Activated T-helper 1 cell treated with anti-CD3 and anti-CD28 coated beads, Interleukin-12 subunit alpha, Interleukin-12 subunit beta, Interleukin-2, Interleukin-4 antibody, amounts not matched to agents 30 ng/mL and 10 ng/mL and 1 ng/mL, durations not matched to agents 14 hours and 24 hours and 36 hours (primary cell): ENCODE data around the gene ACADSB. TPM values are rescaled to one million over a fixed set of nuclear protein-coding genes. Genes with fewer than 3 reads are reported as not detected.

Source experiments
- DNase-seq: peaks from one replicate; pipeline ENCODE4 v3.0.0; 2021; ENCODE audit warnings: low spot score
- H3K27ac Mint-ChIP-seq: one replicate; pipeline ENCODE4 v1.8.0; 2021; ENCODE audit warnings: mild to moderate bottlenecking, mixed read lengths
- H3K27me3 Mint-ChIP-seq: one replicate; pipeline ENCODE4 v1.8.0; 2022; ENCODE audit warnings: mild to moderate bottlenecking, moderate library complexity, mixed read lengths; ENCODE audit not compliant: insufficient read depth
- H3K36me3 Mint-ChIP-seq: one replicate; pipeline ENCODE4 v1.8.0; 2021; ENCODE audit warnings: low read depth, mixed read lengths
- H3K4me1 Mint-ChIP-seq: one replicate; pipeline ENCODE4 v1.8.0; 2021; ENCODE audit warnings: low read depth, mixed read lengths
- H3K4me3 Mint-ChIP-seq: one replicate; pipeline ENCODE4 v1.8.0; 2021; ENCODE audit warnings: mild to moderate bottlenecking, moderate library complexity, mixed read lengths
- H3K9me3 Mint-ChIP-seq: one replicate; pipeline ENCODE4 v1.8.0; 2021; ENCODE audit warnings: mixed read lengths
- intact Hi-C: fragments of 100-400 bp; cut with micrococcal nuclease; formaldehyde crosslinking; loops from one replicate; pipeline ENCODE4 v1.15.1; 2024
- total RNA-seq: library from RNA; stranded (reverse); gene quantifications from 2 replicates; pipeline ENCODE4 v1.2.3, GENCODE V29; 2022

Gene ACADSB
- total RNA-seq, 1 donor from 2014 or later, result 26.5 TPM

DNA sequence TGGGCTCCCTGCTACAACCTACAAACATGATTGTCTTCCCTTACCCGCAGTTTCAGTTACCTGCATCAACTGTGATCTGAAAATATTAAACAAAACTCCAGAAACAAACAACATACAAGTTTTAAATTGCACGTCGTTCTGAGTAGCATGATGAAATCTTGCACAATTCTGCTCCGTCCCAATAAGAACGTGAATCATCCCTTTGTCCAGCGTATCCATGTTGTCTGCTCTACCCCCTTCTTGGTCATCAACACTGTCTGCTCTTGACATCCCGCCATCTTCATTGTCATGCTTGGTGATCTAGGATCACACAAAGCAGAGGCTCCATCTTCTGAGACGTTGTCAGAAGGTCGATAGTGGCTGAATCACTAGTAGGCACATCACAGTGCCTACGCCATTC lies 53.9 kb downstream of the ACADSB start:
- Mint-ChIP-seq H3K36me3 (no peaks in the 10 kb centered on the region), H3K27me3 (peaks cover 10% of the 10 kb centered on the region), H3K4me3 (no peak overlapping the region), H3K9me3 (no peaks in the 10 kb centered on the region), H3K4me1 (no peaks in the 10 kb centered on the region), H3K27ac (no peak overlapping the region)
- no peak for DNase-seq
- intact Hi-C loops, result no loop called here

- intact Hi-C loops, result no loop called here
- Mint-ChIP-seq H3K4me1 (no peaks in the 10 kb centered on the region), H3K27me3 (peaks cover 19% of the 10 kb centered on the region), H3K9me3 (no peaks in the 10 kb centered on the region), H3K4me3 (no peak overlapping the region), H3K27ac (no peak overlapping the region), H3K36me3 (no peaks in the 10 kb centered on the region)
- DNase-seq, result no peak
Measured at GRCh38 chr10:123068087-123068853, 59.5 kb downstream of the ACADSB start.

DNA sequence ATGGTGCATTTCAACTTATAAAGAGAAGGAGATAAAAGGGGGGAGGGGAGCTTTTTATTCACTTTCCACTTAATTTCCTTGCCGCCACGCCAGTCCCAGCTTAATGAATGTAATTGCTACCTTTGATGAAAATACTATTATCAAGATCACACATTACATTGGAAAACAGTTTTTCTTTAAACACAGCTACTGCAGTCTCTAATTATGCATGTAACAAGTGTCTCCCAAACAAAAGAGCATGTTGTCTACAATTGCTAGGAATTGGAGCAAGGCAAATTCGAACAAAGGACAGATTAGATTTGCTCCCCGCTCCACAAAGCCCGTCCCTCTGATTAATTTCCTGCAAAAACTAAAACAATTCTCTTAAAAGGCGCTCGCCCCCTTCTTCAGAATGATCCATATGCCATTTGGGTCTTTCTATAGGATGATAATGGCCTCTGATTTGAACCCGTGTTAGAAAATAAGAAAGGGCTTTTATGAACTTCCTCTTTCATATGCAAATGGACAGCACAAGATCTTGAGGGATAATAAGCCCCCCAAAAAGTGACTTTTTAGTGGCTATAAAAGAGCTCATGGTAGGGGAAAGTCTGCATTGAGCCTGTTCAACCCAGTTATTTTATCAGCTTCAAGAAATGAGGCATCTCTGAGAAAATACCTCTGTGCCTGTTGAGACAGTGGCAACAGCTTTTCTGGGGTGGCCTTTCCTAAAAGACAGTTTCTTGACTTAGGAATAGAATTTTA lies 60.6 kb downstream of the ACADSB start:
- no peak for DNase-seq
- Mint-ChIP-seq H3K27ac (no peak overlapping the region), H3K36me3 (no peaks in the 10 kb centered on the region), H3K4me3 (no peak overlapping the region), H3K4me1 (no peaks in the 10 kb centered on the region), H3K9me3 (no peaks in the 10 kb centered on the region), H3K27me3 (peaks cover 19% of the 10 kb centered on the region)
- intact Hi-C loops, result no loop called here

GRCh38 chr10:123073187-123073586 lies 64.4 kb downstream of the ACADSB start:
- H3K4me1 Mint-ChIP-seq, result no peaks in the 10 kb centered on the region
- DNase-seq, result no peak
- H3K27me3 Mint-ChIP-seq, result peaks cover 13% of the 10 kb centered on the region
- intact Hi-C loops, result no loop called here
- no peaks in the 10 kb centered on the region for H3K36me3 Mint-ChIP-seq
- no peak overlapping the region for H3K4me3 Mint-ChIP-seq
- no peaks in the 10 kb centered on the region for H3K9me3 Mint-ChIP-seq
- no peak overlapping the region for H3K27ac Mint-ChIP-seq

DNA sequence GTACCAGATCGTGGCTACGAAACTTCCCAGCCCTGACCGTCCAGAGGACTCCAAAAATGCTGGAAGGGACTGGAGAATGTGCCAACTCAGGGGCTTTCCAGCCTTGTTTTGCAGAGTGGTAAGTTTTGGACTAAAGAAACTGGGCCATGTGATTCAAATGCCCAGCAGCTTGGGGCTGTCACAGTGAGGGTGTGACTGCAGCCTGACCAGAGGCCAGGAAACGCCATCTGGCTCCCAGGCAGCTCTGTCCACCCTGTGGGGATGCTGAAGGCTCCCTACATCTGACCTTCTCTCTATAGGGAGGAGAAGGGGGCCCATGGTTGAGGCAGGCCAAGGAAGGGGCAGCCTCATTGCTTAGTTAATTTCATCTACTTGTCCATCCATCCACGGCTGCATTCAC lies 65.4 kb downstream of the ACADSB start:
- intact Hi-C loops, result no loop called here
- no peak overlapping the region for H3K27ac Mint-ChIP-seq
- peaks cover 12% of the 10 kb centered on the region for H3K27me3 Mint-ChIP-seq
- DNase-seq, result no peak
- no peaks in the 10 kb centered on the region for H3K36me3 Mint-ChIP-seq
- no peak overlapping the region for H3K4me3 Mint-ChIP-seq
- no peaks in the 10 kb centered on the region for H3K9me3 Mint-ChIP-seq
- H3K4me1 Mint-ChIP-seq, result no peaks in the 10 kb centered on the region

DNA sequence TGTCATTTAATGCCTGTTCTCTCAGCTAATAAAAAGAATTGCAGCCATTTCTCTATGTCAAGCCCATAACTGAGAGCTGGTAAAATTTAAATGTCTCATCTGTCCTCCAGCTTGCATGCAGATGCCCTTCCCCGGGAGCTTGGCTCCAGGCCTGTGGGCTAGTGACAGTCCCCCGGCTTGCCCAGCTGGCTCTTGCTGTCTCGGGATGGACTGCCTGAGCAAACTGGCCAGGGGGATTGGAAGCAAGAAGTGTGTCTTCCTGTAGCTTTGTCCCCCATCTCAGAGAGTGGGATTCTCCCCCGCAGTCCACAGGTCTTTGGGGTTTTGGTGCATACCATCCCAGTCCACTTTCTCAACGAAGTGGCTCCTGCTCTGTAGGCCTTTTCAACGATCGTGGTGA lies 73.1 kb downstream of the ACADSB start:
- Mint-ChIP-seq H3K27me3 (no peaks in the 10 kb centered on the region), H3K4me3 (no peak overlapping the region), H3K27ac (no peak overlapping the region), H3K9me3 (peaks cover 4% of the 10 kb centered on the region), H3K4me1 (no peaks in the 10 kb centered on the region), H3K36me3 (no peaks in the 10 kb centered on the region)
- intact Hi-C loops, result no loop called here
- DNase-seq, result no peak

- H3K4me1 Mint-ChIP-seq, result no peaks in the 10 kb centered on the region
- H3K36me3 Mint-ChIP-seq, result no peaks in the 10 kb centered on the region
- H3K4me3 Mint-ChIP-seq, result no peak overlapping the region
- H3K27me3 Mint-ChIP-seq, result no peaks in the 10 kb centered on the region
- DNase-seq, result no peak
- H3K9me3 Mint-ChIP-seq, result peaks cover 4% of the 10 kb centered on the region
- no peak overlapping the region for H3K27ac Mint-ChIP-seq
- intact Hi-C loops, result no loop called here
Measured at GRCh38 chr10:123083811-123084210, 75.0 kb downstream of the ACADSB start.

DNA sequence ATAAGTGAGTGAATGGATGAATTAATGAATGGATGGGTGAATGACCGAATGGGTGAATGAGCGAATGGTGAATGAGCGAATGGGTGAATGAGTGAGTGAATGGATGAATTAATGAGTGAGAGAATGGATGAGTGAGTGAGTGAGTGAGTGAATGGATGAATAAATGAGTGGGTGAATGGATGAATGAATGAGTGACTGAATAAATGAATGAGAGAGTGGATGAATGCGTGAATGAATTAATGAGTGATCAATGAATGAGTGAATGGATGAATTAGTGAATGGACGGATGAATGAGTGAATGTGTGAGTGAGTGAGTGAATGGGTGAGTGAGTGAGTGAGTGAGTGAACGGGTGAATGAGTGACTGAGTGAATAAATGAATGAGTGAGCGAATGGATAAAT lies 77.5 kb downstream of the ACADSB start:
- H3K9me3 Mint-ChIP-seq, result peaks cover 4% of the 10 kb centered on the region
- no peaks in the 10 kb centered on the region for H3K36me3 Mint-ChIP-seq
- DNase-seq, result no peak
- no peaks in the 10 kb centered on the region for H3K4me1 Mint-ChIP-seq
- intact Hi-C loops, result no loop called here
- H3K27me3 Mint-ChIP-seq, result no peaks in the 10 kb centered on the region
- H3K4me3 Mint-ChIP-seq, result no peak overlapping the region
- H3K27ac Mint-ChIP-seq, result no peak overlapping the region

DNA sequence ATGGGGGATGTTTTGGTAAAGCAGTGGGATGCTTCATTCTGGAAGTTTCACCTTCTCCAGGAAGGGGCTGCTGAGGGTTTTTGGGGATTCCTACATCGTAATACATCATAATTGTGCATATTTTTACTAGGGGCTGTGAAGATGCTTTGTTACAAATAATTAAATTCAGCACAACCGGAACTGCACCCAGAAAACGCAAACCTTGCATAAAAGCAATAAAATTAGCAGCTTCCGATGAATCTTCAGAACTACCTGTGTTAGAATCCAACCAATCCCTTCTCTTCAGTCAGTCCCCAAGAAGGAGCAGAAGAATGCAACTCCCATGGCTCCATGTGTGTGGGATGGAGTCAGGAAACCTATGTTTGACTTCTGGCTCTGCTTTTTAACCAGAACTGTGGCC lies 78.5 kb downstream of the ACADSB start:
- Mint-ChIP-seq H3K4me3 (no peak overlapping the region), H3K27ac (no peak overlapping the region), H3K4me1 (no peaks in the 10 kb centered on the region), H3K9me3 (peaks cover 4% of the 10 kb centered on the region), H3K36me3 (no peaks in the 10 kb centered on the region), H3K27me3 (no peaks in the 10 kb centered on the region)
- intact Hi-C loops, result no loop called here
- no peak for DNase-seq

DNA sequence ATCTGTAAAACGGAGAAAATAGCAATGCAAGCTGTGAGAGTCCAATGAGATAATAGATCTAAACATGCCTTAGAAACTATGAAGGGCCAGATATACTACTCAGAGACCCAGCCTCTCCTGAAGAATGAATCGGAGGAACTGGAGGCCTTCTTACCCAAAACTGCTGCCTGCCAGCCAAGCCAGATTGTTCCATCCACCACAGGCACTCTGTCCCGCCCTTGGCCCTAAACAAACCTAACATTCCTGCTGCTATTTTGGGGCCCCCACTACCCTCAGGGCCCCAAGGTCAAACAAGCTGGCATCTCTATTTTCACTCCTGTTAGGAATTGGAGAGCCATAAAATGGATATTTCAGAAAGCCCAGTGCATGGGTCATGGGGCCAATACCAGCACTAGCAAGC lies 79.0 kb downstream of the ACADSB start:
- H3K27me3 Mint-ChIP-seq, result no peaks in the 10 kb centered on the region
- intact Hi-C loops, result no loop called here
- peaks cover 4% of the 10 kb centered on the region for H3K9me3 Mint-ChIP-seq
- no peaks in the 10 kb centered on the region for H3K4me1 Mint-ChIP-seq
- DNase-seq, result no peak
- no peak overlapping the region for H3K4me3 Mint-ChIP-seq
- no peaks in the 10 kb centered on the region for H3K36me3 Mint-ChIP-seq
- no peak overlapping the region for H3K27ac Mint-ChIP-seq

GRCh38 chr10:123092635-123093414 lies 84.0 kb downstream of the ACADSB start:
- H3K27ac Mint-ChIP-seq, result no peak overlapping the region
- no peaks in the 10 kb centered on the region for H3K27me3 Mint-ChIP-seq
- H3K9me3 Mint-ChIP-seq, result no peaks in the 10 kb centered on the region
- intact Hi-C loops, result no loop called here
- no peak for DNase-seq
- no peaks in the 10 kb centered on the region for H3K4me1 Mint-ChIP-seq
- H3K36me3 Mint-ChIP-seq, result no peaks in the 10 kb centered on the region
- no peak overlapping the region for H3K4me3 Mint-ChIP-seq

- H3K4me3 Mint-ChIP-seq, result no peak overlapping the region
- intact Hi-C loops, result no loop called here
- no peaks in the 10 kb centered on the region for H3K9me3 Mint-ChIP-seq
- no peaks in the 10 kb centered on the region for H3K36me3 Mint-ChIP-seq
- H3K4me1 Mint-ChIP-seq, result no peaks in the 10 kb centered on the region
- H3K27ac Mint-ChIP-seq, result no peak overlapping the region
- no peaks in the 10 kb centered on the region for H3K27me3 Mint-ChIP-seq
- no peak for DNase-seq
Measured at GRCh38 chr10:123093489-123093888, 84.7 kb downstream of the ACADSB start.

DNA sequence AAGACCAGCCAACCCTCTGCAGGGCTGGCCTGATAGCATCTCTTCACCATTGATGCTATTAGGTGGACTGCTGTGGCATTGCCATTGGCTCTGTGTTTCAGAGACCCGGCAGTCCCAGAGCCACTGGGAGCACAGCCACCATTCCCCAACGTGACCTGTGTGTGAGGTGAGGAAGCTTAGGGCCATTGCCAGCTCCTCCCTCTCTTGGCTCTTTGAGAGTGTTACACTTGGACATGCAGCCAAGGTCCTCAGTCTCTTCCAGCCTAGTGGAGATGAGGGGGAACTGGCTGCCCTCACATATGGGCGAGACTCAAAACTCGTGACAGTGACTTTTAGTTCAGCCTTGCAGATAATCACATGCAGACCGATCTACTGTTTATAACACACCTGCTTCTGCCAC lies 87.6 kb downstream of the ACADSB start:
- intact Hi-C loops, result no loop called here
- no peak for DNase-seq
- H3K27me3 Mint-ChIP-seq, result no peaks in the 10 kb centered on the region
- no peaks in the 10 kb centered on the region for H3K36me3 Mint-ChIP-seq
- H3K9me3 Mint-ChIP-seq, result no peaks in the 10 kb centered on the region
- H3K4me1 Mint-ChIP-seq, result no peaks in the 10 kb centered on the region
- H3K4me3 Mint-ChIP-seq, result no peak overlapping the region
- no peak overlapping the region for H3K27ac Mint-ChIP-seq
